ENCODE measurements around the gene TBC1D32.

DNA sequence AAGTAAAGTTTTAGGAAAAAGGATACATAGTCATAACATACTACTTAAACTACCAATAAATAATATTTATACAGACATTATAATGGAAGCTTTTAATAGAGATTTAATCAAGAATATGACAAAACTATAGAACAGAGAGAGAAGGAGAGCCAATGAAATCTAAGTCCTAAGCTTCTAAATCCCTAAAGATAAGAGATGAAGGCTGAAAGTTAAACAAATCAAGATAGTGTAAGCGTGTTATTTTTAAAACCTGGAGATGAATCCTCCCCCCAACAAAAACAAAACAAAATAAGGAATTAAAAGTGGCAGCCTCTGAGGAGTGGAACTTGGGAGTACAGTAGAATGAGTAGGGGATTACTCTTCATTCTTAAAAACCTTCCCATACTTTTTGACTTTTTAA, 145.9 kb downstream of the TBC1D32 start:
- TF ChIP-seq, protein P1, sequence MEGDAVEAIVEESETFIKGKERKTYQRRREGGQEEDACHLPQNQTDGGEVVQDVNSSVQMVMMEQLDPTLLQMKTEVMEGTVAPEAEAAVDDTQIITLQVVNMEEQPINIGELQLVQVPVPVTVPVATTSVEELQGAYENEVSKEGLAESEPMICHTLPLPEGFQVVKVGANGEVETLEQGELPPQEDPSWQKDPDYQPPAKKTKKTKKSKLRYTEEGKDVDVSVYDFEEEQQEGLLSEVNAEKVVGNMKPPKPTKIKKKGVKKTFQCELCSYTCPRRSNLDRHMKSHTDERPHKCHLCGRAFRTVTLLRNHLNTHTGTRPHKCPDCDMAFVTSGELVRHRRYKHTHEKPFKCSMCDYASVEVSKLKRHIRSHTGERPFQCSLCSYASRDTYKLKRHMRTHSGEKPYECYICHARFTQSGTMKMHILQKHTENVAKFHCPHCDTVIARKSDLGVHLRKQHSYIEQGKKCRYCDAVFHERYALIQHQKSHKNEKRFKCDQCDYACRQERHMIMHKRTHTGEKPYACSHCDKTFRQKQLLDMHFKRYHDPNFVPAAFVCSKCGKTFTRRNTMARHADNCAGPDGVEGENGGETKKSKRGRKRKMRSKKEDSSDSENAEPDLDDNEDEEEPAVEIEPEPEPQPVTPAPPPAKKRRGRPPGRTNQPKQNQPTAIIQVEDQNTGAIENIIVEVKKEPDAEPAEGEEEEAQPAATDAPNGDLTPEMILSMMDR (IDR thresholded peaks at IDR 0.05; ENCODE audit: low read length) = no peak
- no peak for TF ChIP-seq EZH2 (IDR thresholded peaks at IDR 0.05; ENCODE audit: borderline replicate concordance, low read length)

Measured in OCI-LY1 (cell line).